Esophagus muscularis mucosa (tissue), 4 donors: ENCODE measurements around the gene FAM171A1. TPM values are rescaled to one million over a fixed set of nuclear protein-coding genes. Genes with fewer than 3 reads are reported as not detected.

Source experiments
- DNase-seq: peaks from one replicate; pipeline ENCODE4 v3.0.0-alpha.2; 2017; ENCODE audit errors: extremely low spot score
- H3K27ac ChIP-seq, 4 donors: fragments of 200-600 bp; sonication (generic); replicated peaks in 1 of 4; 1 replicate in 3 of 4; 2 replicates in 1 of 4; pipeline ENCODE4 v1.5.1; 2016 to 2019; ENCODE audit warnings: mild to moderate bottlenecking in 1 of 4
- H3K27me3 ChIP-seq, 4 donors: fragments of 200-600 bp; sonication (generic); one replicate each; pipeline versions ENCODE4 v1.5.1 to v1.6.0; 2016 to 2019
- H3K36me3 ChIP-seq, 4 donors: fragments of 200-600 bp; sonication (generic); one replicate each; pipeline ENCODE4 v1.5.1; 2016 to 2019
- H3K4me1 ChIP-seq, 4 donors: fragments of 200-600 bp; sonication (generic); one replicate each; pipeline ENCODE4 v1.5.1; 2016 to 2019
- H3K4me3 ChIP-seq, 4 donors: fragments of 200-600 bp; sonication (generic); 1 replicate in 2 of 4; 2 replicates in 2 of 4; pipeline ENCODE4 v1.5.1; 2016 to 2019; ENCODE audit warnings: mild to moderate bottlenecking in 4 of 4, moderate library complexity in 1 of 4
- H3K9me3 ChIP-seq, 4 donors: fragments of 200-600 bp; sonication (generic); 1 replicate in 3 of 4; 2 replicates in 1 of 4; pipeline ENCODE4 v1.5.1; 2016 to 2019
- EP300 ChIP-seq: sonication (generic); formaldehyde crosslinking; IDR thresholded peaks from one replicate; pipeline ENCODE4 v1.6.1; 2017; ENCODE audit warnings: antibody characterized with exemption
- POLR2A ChIP-seq: fragments of 450-650 bp; IDR thresholded peaks from one replicate; pipeline ENCODE4 v1.6.1; 2017; ENCODE audit warnings: antibody characterized with exemption, moderate library complexity, mild to moderate bottlenecking, low read depth
- POLR2AphosphoS5 ChIP-seq, 2 donors: sonication (generic); formaldehyde crosslinking; IDR thresholded peaks; one replicate each; pipeline ENCODE4 v1.6.1; 2017; ENCODE audit warnings: antibody characterized with exemption in 2 of 2
- WGBS: methylation state at CpG from one replicate; pipeline ENCODE4 v1.1.5; 2018; 5-methylcytosine and 5-hydroxymethylcytosine counted together
- intact Hi-C: fragments of 100-400 bp; cut with DNase I; formaldehyde crosslinking; loops from one replicate; pipeline ENCODE4 v1.15.1; 2023
- total RNA-seq, 4 donors: library from RNA; depleted of rRNA; stranded (reverse); fragments of >200 nt; gene quantifications; one replicate each; pipeline versions ENCODE4 v1.1.0 to v1.2.1, GENCODE V29; 2016
- TF ChIP-seq, protein P1 (sequence below), 3 experiments: fragments of 200-600 bp in 2 of 3; fragments of 450-650 bp in 1 of 3; sonication (generic) in 2 of 3; IDR thresholded peaks; one replicate each; pipeline ENCODE4 v1.5.1; 2017 to 2019; ENCODE audit warnings: antibody characterized with exemption in 3 of 3, mild to moderate bottlenecking in 2 of 3, moderate library complexity in 1 of 3

FAM171A1 gene
- total RNA-seq, 4 donors from 2014 or later = 7.1 to 15.0 (median 12.6) TPM

DNA sequence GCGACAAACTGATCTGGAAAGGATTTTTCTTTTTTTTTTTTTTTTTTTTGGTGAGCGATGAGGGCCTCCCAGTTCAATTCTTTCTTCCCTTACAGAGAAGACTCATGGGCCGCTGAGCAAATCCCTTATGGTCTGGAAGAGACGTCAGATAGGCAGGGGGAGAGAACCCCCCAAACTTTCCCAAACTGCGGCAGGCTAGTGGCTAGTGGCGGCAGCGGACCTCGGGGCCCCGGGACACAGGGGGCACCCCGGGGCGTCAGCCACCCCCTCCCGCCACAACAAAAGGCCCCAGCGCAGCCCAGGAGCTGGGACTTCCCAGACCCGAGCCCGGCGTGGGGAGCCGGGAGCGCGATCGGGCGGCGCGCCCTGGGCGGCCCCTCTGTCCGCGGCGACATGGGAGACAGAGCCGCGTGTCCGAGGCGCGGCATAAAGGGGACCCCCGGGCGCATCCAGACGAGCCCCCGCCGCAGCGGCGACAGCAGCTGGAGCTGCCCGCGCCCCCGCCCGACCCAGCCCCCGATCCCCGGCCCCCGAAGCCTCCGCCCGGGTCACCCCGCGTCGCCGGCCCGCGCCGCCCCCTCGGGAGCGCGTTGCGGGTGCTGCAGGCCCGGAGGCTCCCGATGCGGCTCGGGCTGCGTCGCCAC is 755 bp downstream of the FAM171A1 start:
- 4% methylated on average over 6 of the region's 65 CpGs for WGBS
- TF ChIP-seq, protein P1, sequence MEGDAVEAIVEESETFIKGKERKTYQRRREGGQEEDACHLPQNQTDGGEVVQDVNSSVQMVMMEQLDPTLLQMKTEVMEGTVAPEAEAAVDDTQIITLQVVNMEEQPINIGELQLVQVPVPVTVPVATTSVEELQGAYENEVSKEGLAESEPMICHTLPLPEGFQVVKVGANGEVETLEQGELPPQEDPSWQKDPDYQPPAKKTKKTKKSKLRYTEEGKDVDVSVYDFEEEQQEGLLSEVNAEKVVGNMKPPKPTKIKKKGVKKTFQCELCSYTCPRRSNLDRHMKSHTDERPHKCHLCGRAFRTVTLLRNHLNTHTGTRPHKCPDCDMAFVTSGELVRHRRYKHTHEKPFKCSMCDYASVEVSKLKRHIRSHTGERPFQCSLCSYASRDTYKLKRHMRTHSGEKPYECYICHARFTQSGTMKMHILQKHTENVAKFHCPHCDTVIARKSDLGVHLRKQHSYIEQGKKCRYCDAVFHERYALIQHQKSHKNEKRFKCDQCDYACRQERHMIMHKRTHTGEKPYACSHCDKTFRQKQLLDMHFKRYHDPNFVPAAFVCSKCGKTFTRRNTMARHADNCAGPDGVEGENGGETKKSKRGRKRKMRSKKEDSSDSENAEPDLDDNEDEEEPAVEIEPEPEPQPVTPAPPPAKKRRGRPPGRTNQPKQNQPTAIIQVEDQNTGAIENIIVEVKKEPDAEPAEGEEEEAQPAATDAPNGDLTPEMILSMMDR (IDR thresholded peaks at IDR 0.05) = no peak
- TF ChIP-seq EP300 (no peak), POLR2A (no peak), POLR2AphosphoS5 (IDR thresholded peaks at IDR 0.05) (no peak)
- peak overlapping the region; percentile 45 to 77 (median 73) for H3K27ac ChIP-seq

DNA sequence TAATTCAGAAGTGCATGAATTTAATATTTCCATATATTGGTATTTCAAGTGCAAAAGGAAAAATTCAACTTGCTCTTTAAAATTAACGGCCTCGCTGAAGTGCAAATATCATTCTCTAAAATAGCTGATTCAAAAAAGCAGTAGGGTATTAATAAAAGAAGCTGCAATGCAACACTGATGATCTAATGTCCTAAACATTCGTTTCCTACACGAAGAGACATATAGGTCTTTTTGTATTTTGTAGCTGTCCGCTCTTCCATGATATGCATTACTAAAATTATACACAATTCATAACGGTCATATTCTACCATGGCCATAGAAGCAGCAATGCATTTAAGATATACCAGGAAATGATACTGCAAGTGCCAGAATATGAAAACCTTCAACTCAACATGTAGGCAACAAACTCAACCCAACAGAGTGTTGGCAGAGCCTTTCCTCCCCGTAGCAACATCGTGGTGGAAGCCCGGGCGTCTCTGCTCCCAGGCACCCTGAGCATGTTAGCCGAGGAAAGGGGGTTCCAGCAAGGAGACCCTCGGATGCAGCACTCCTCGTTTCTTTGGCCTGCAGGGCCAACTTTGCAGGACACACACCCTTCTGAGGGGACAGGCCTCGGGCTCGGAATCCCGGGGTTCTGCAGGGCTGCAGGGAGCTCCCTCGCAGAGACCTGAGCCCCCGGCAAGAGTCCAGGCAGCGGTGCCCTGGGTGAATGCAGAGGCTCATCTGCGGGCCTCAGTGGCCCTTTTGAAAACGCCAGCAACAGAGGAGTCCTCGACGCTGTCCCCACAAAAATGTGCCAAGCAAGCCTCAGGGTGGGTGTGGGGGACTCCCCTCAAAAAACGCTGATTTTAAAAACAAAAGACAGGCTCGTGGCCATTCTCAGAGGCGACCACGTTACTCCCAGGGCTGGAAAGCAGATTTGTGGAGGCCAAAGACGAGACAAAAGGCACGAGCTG is 1.6 kb downstream of the FAM171A1 start:
- Histone ChIP-seq H3K4me1 (peaks cover 8 to 44% (median 36%) of the 10 kb centered on the region in 4 donors), H3K4me3 (peak overlapping the region; percentile 80 to 89 (median 83)), H3K36me3 (no peaks in the 10 kb centered on the region), H3K27me3 (no peaks in the 10 kb centered on the region), H3K27ac (peak overlapping the region; percentile 45 to 77 (median 73)), H3K9me3 (no peaks in the 10 kb centered on the region)
- no peak for TF ChIP-seq POLR2AphosphoS5 (IDR thresholded peaks at IDR 0.05)
- no peak for TF ChIP-seq POLR2A
- TF ChIP-seq EP300 = no peak
- TF ChIP-seq, protein P1 (IDR thresholded peaks at IDR 0.05) = no peak
- intact Hi-C loops = loop anchor here (2.0 to 10.0 kb wide), 2 partner anchors 105 to 159 kb away; no protein-coding TSS in a partner anchor
- DNase-seq = no peak
- WGBS = 50% methylated on average over 19 of the region's 29 CpGs

More for the DNA sequence above, 755 bp downstream of the FAM171A1 start:
- Histone ChIP-seq H3K36me3 (no peaks in the 10 kb centered on the region), H3K4me1 (peaks cover 8 to 45% (median 37%) of the 10 kb centered on the region in 4 donors), H3K9me3 (no peaks in the 10 kb centered on the region), H3K4me3 (peak overlapping the region; percentile 80 to 89 (median 83)), H3K27me3 (no peaks in the 10 kb centered on the region)
- DNase-seq = no peak
- intact Hi-C loops = loop anchor here (2.0 kb wide), 1 partner anchor 160 kb away; no protein-coding TSS in a partner anchor

DNA sequence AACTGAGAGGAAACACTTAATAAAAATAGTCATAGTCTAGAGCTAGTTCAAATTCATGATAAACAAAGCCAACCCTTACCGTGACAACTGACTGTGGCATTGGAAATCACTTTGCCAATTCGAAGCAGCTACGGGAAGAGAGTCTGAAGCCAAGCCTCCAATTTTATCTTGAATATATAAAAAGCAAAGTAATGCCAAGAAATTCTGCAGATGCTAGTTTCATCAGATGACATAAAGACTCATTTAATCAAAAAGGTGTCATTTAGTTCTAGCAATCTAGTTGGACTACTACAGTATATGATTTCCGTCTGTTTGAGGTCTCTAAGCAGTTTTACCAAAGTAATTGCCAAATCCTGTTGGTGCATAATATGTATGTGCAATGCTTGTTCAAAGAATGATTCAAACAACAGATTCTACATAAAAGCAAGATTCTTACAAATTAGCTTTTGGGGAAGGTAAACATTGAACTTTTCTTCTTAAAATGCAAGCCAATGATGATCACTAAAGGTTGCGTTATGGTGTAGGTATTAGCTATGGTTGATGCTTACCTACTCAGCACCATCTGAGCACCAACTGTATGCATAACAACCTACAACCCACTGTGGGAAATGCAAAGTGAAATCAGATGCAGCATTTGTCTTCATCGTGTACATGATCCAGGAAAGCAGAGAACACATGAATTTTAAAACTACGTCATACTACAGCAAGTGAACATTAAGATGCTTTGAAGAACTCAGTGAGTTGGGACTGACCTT is 2.8 kb downstream of the FAM171A1 start:
- intact Hi-C loops = loop anchor here (10.0 kb wide), 1 partner anchor 103 kb away; no protein-coding TSS in a partner anchor
- H3K27ac ChIP-seq = no peak overlapping the region

More for the DNA sequence above, 2.8 kb downstream of the FAM171A1 start:
- Histone ChIP-seq H3K36me3 (no peaks in the 10 kb centered on the region), H3K4me1 (peaks cover 8 to 31% (median 26%) of the 10 kb centered on the region in 4 donors), H3K9me3 (no peaks in the 10 kb centered on the region), H3K27me3 (no peaks in the 10 kb centered on the region), H3K4me3 (no peak overlapping the region)
- DNase-seq = no peak
- TF ChIP-seq, protein P1 (IDR thresholded peaks at IDR 0.05) = no peak
- WGBS = 81% methylated on average over 7 of the region's 7 CpGs
